ENCODE measurements around the gene VPS51.
"Not testable (repeated sequence)": the region's sequence is repeated elsewhere in the genome, so short reads cannot be mapped to it uniquely, and the experiment has no call there.

GRCh38 chr11:65118891-65119669 lies 23.1 kb downstream of the VPS51 start:
- not testable (repeated sequence) for TF ChIP-seq CTCF, MYC (IDR thresholded peaks at IDR 0.05; ENCODE audit: low read depth, low read length)

Data from NB4 (cell line).